OCI-LY7 (cell line): Measurements from ENCODE around the gene SAMD10. TPM values are rescaled to one million over a fixed set of nuclear protein-coding genes. Genes with fewer than 3 reads are reported as not detected.
"Not testable (repeated sequence)": the region's sequence is repeated elsewhere in the genome, so short reads cannot be mapped to it uniquely, and the experiment has no call there.

Experiments
- BruUV-seq: library from RNA; stranded (reverse); fragments of 400-500 nt; replicated peaks from 2 replicates; lab custom pipeline; 2021; lab: Mats Ljungman, UMichigan
- CTCF ChIA-PET: fragments of 300-600 bp; sonication (Branson Sonifier 250); formaldehyde crosslinking; loops from one replicate; lab custom pipeline; 2022; ENCODE audit warnings: antibody characterized with exemption; ENCODE audit not compliant: unreplicated experiment; lab: Charles Lee
- POLR2A ChIA-PET: fragments of 300-600 bp; sonication (Branson Sonifier 250); formaldehyde crosslinking; loops from one replicate; lab custom pipeline; 2022; ENCODE audit warnings: antibody characterized with exemption; lab: Charles Lee
- DNase-seq: peaks from one replicate; pipeline ENCODE4 v3.0.0-alpha.2; 2015; ENCODE audit warnings: low spot score
- H2AFZ ChIP-seq: fragments of 200-600 bp; sonication (generic), shearing (Covaris generic); 2 replicates; pipeline ENCODE4 v1.6.1; 2014; ENCODE audit warnings: mild to moderate bottlenecking, antibody characterized with exemption, low read length, moderate library complexity
- H3K27ac ChIP-seq: fragments of 200-600 bp; sonication (generic); 2 replicates; pipeline ENCODE4 v1.5.1; 2014; ENCODE audit warnings: mixed run types, low read depth, mild to moderate bottlenecking, moderate library complexity, low read length, inconsistent platforms; ENCODE audit not compliant: poor library complexity, severe bottlenecking
- H3K36me3 ChIP-seq: fragments of 200-600 bp; sonication (generic); 2 replicates; pipeline ENCODE4 v1.6.1; 2014; ENCODE audit warnings: mild to moderate bottlenecking, antibody characterized with exemption, low read length, moderate library complexity, mixed read lengths; ENCODE audit not compliant: insufficient read depth
- H3K4me1 ChIP-seq: fragments of 200-600 bp; sonication (generic); 2 replicates; pipeline ENCODE4 v1.5.1; 2014; ENCODE audit warnings: mild to moderate bottlenecking, low read length; ENCODE audit not compliant: insufficient read depth, poor library complexity, severe bottlenecking
- H3K4me2 ChIP-seq: fragments of 200-600 bp; sonication (generic); 2 replicates; pipeline ENCODE4 v1.6.1; 2014; ENCODE audit warnings: mild to moderate bottlenecking, low read length
- H3K4me3 ChIP-seq: fragments of 200-600 bp; sonication (generic); 2 replicates; pipeline ENCODE4 v1.5.1; 2014; ENCODE audit warnings: mild to moderate bottlenecking, low read depth, low read length; ENCODE audit not compliant: poor library complexity, severe bottlenecking
- H3K79me2 ChIP-seq: fragments of 200-600 bp; sonication (generic); 2 replicates; pipeline ENCODE4 v1.6.1; 2016; ENCODE audit warnings: low read depth, mild to moderate bottlenecking, low read length, moderate library complexity, mixed read lengths; ENCODE audit not compliant: insufficient read depth
- H3K9me2 ChIP-seq: fragments of 200-600 bp; sonication (generic); 2 replicates; pipeline ENCODE4 v1.6.1; 2016; ENCODE audit warnings: mild to moderate bottlenecking, low read length, mixed read lengths; ENCODE audit not compliant: insufficient read depth
- H3K9me3 ChIP-seq: fragments of 200-600 bp; sonication (generic); 2 replicates; pipeline ENCODE4 v1.6.1; 2014; ENCODE audit warnings: mild to moderate bottlenecking, mixed run types, low read length, mixed read lengths
- H4K20me1 ChIP-seq: fragments of 200-600 bp; sonication (generic); 2 replicates; pipeline ENCODE4 v1.6.1; 2014; ENCODE audit warnings: mild to moderate bottlenecking, antibody characterized with exemption, low read length, moderate library complexity, mixed read lengths; ENCODE audit not compliant: insufficient read depth
- CTCF ChIP-seq: fragments of 200-600 bp; sonication (generic); conservative IDR thresholded peaks from 2 replicates; pipeline ENCODE4 v1.5.1; 2014; ENCODE audit warnings: mild to moderate bottlenecking, antibody characterized with exemption, low read length, moderate library complexity, mixed read lengths
- EZH2phosphoT487 ChIP-seq: fragments of 200-600 bp; sonication (generic); IDR thresholded peaks from 2 replicates; pipeline ENCODE4 v1.6.1; 2018; ENCODE audit warnings: low read depth, borderline replicate concordance, mild to moderate bottlenecking, mixed run types, antibody characterized with exemption, low read length, moderate library complexity, mixed read lengths
- intact Hi-C: fragments of 100-400 bp; cut with micrococcal nuclease; formaldehyde crosslinking; loops from one replicate; pipeline ENCODE4 v1.10.0; 2022; ENCODE audit not compliant: unreplicated experiment
- total RNA-seq, 2 experiments: library from RNA; depleted of rRNA in 1 of 2; stranded (reverse); fragments of >200 nt in 1 of 2; shearing (Covaris generic) in 1 of 2; gene quantifications; 2 replicates each; pipeline ENCODE4 v1.2.3, GENCODE V29; 2014 to 2022

Gene SAMD10
- total RNA-seq, 2 experiments from 2014 or later = 11.9 to 12.0 TPM

GRCh38 chr20:63932606-63933160, 46.8 kb downstream of the SAMD10 start:
- POLR2A ChIA-PET = no interaction called here

GRCh38 chr20:63931735-63932134, 47.7 kb downstream of the SAMD10 start:
- Histone ChIP-seq H2AFZ (no peak overlapping the region), H3K9me3 (no peaks in the 10 kb centered on the region), H3K79me2 (no peaks in the 10 kb centered on the region), H3K9me2 (no peaks in the 10 kb centered on the region), H3K4me3 (no peak overlapping the region), H3K4me2 (no peak overlapping the region), H3K4me1 (no peaks in the 10 kb centered on the region), H3K27ac (no peak overlapping the region), H4K20me1 (no peaks in the 10 kb centered on the region; the same call in 1 of the 2 replicates), H3K36me3 (peaks cover 78% of the 10 kb centered on the region)
- DNase-seq = no peak
- TF ChIP-seq EZH2phosphoT487 (no peak), CTCF (no peak)
- intact Hi-C loops = no loop called here
- no TSS peak for BruUV-seq
- CTCF ChIA-PET = no interaction called here
- POLR2A ChIA-PET = no interaction called here

More at GRCh38 chr20:63932606-63933160, 46.8 kb downstream of the SAMD10 start:
- intact Hi-C loops = no loop called here
- no peak overlapping the region for H3K27ac ChIP-seq
- H3K4me3 ChIP-seq = no peak overlapping the region
- TF ChIP-seq EZH2phosphoT487 (no peak), CTCF (no peak)
- CTCF ChIA-PET = no interaction called here
- no peaks in the 10 kb centered on the region for H3K9me2 ChIP-seq
- H3K36me3 ChIP-seq = peaks cover 77% of the 10 kb centered on the region
- no peaks in the 10 kb centered on the region for H3K79me2 ChIP-seq
- BruUV-seq = no TSS peak
- no peaks in the 10 kb centered on the region for H3K4me1 ChIP-seq
- no peak overlapping the region for H3K4me2 ChIP-seq
- DNase-seq = no peak
- H4K20me1 ChIP-seq = no peaks in the 10 kb centered on the region
- no peaks in the 10 kb centered on the region for H3K9me3 ChIP-seq
- no peak overlapping the region for H2AFZ ChIP-seq

GRCh38 chr20:63930971-63931553, 48.4 kb downstream of the SAMD10 start:
- Histone ChIP-seq H3K27ac (no peak overlapping the region), H3K9me2 (no peaks in the 10 kb centered on the region), H3K4me1 (no peaks in the 10 kb centered on the region), H3K79me2 (no peaks in the 10 kb centered on the region), H3K9me3 (no peaks in the 10 kb centered on the region), H3K36me3 (peaks cover 85% of the 10 kb centered on the region), H3K4me3 (no peak overlapping the region), H2AFZ (no peak overlapping the region), H4K20me1 (no peaks in the 10 kb centered on the region; the same call in 1 of the 2 replicates), H3K4me2 (no peak overlapping the region)
- POLR2A ChIA-PET = no interaction called here
- no peak for DNase-seq
- intact Hi-C loops = no loop called here
- BruUV-seq = no TSS peak
- TF ChIP-seq CTCF = no peak
- TF ChIP-seq EZH2phosphoT487 = no peak
- CTCF ChIA-PET = no interaction called here

- CTCF ChIA-PET, H2AFZ ChIP-seq, BruUV-seq, H3K4me2 ChIP-seq, POLR2A ChIA-PET, H3K27ac ChIP-seq, H4K20me1 ChIP-seq, intact Hi-C loops, H3K9me3 ChIP-seq, H3K79me2 ChIP-seq, H3K4me3 ChIP-seq, H3K9me2 ChIP-seq, DNase-seq, H3K4me1 ChIP-seq: not testable (repeated sequence)
- peaks cover 72% of the 10 kb centered on the region for H3K36me3 ChIP-seq
Observed at GRCh38 chr20:63929473-63929883, 50.0 kb downstream of the SAMD10 start.
